Panc1 (cell line): ENCODE results near the gene TBC1D24. TPM values are rescaled to one million over a fixed set of nuclear protein-coding genes. Genes with fewer than 3 reads are reported as not detected.
A peak's percentile ranks its signal among the peaks of the same experiment; 100 is the strongest.

ENCODE experiments used
- ATAC-seq: fragments of 200-7000 bp; cut with Tn5 transposase; 2 replicates; pipeline ENCODE4 v1.9.1; 2020; ENCODE audit warnings: mild to moderate bottlenecking, moderate library complexity
- BruUV-seq: library from RNA; stranded (reverse); fragments of 400-500 nt; replicated peaks from 2 replicates; lab custom pipeline; 2021; lab: Mats Ljungman, UMichigan
- CTCF ChIA-PET: fragments of 300-600 bp; sonication (Branson Sonifier 250); formaldehyde crosslinking; loops from one replicate; lab custom pipeline; 2022; ENCODE audit warnings: antibody characterized with exemption; lab: Charles Lee
- POLR2A ChIA-PET: fragments of 300-600 bp; sonication (Branson Sonifier 250); formaldehyde crosslinking; loops from one replicate; lab custom pipeline; 2022; ENCODE audit warnings: antibody characterized with exemption; lab: Charles Lee
- DNase-seq: peaks from one replicate; pipeline ENCODE4 v3.0.0-alpha.2; 2010; ENCODE audit warnings: low read depth, low spot score
- H3K27ac ChIP-seq: 2 replicates; pipeline ENCODE4 v1.5.1; 2011; ENCODE audit warnings: mild to moderate bottlenecking, low read length, inconsistent platforms
- H3K27me3 ChIP-seq: fragments of 200-500 bp; sonication (Bioruptor generic); 2 replicates; pipeline ENCODE4 v1.6.0; 2014; ENCODE audit warnings: low read length, inconsistent platforms; ENCODE audit not compliant: control insufficient read depth, insufficient read depth
- H3K36me3 ChIP-seq: fragments of 200-500 bp; sonication (Bioruptor generic); 2 replicates; pipeline ENCODE4 v1.5.1; 2014; ENCODE audit warnings: inconsistent platforms, mild to moderate bottlenecking, low read length, moderate library complexity; ENCODE audit not compliant: control insufficient read depth, insufficient read depth
- H3K4me1 ChIP-seq: 2 replicates; pipeline ENCODE4 v1.5.1; 2011; ENCODE audit warnings: inconsistent platforms, mild to moderate bottlenecking, low read length, moderate library complexity; ENCODE audit not compliant: control insufficient read depth, insufficient read depth
- H3K4me3 ChIP-seq, 2 experiments: 2 replicates each; pipeline ENCODE4 v1.5.1; 2011 to 2012; ENCODE audit warnings: low read depth in 2 of 2, low read length in 2 of 2, mild to moderate bottlenecking in 2 of 2, inconsistent platforms in 1 of 2, moderate library complexity in 1 of 2
- H3K9me3 ChIP-seq: fragments of 200-500 bp; sonication (Bioruptor generic); 2 replicates; pipeline ENCODE4 v1.5.1; 2014; ENCODE audit warnings: low read depth, mild to moderate bottlenecking, inconsistent platforms, low read length, moderate library complexity; ENCODE audit not compliant: control insufficient read depth, insufficient read depth
- POLR2AphosphoS5 ChIP-seq: IDR thresholded peaks from 2 replicates; pipeline ENCODE4 v1.6.1; 2012; ENCODE audit warnings: mild to moderate bottlenecking, low read depth, low read length, moderate library complexity
- SIN3A ChIP-seq: IDR thresholded peaks from 2 replicates; pipeline ENCODE4 v1.6.1; 2012; ENCODE audit warnings: low read depth, mild to moderate bottlenecking, low read length, moderate library complexity, borderline replicate concordance; ENCODE audit not compliant: insufficient read depth
- TCF7L2 ChIP-seq: IDR thresholded peaks from 2 replicates; pipeline ENCODE4 v1.6.1; 2011; ENCODE audit warnings: mild to moderate bottlenecking, low read depth, low read length, inconsistent platforms
- in situ Hi-C: cut with HindIII; loops from 2 replicates; pipeline ENCODE4 v1.10.0; 2016; ENCODE audit warnings: low sequenced_read_pairs, low pct_unique_long_range_greater_than_20kb
- intact Hi-C: fragments of 100-400 bp; cut with micrococcal nuclease; formaldehyde crosslinking; loops from one replicate; pipeline ENCODE4 v1.10.0; 2022; ENCODE audit not compliant: unreplicated experiment
- total RNA-seq: library from RNA; stranded (reverse); gene quantifications from one replicate; pipeline ENCODE4 v1.2.1, GENCODE V29; 2021; ENCODE audit not compliant: unreplicated experiment
- TF ChIP-seq, protein P1 (sequence below): fragments of 450-650 bp; IDR thresholded peaks from 2 replicates; pipeline ENCODE4 v1.5.1; 2017; ENCODE audit warnings: mild to moderate bottlenecking
- TF ChIP-seq, protein P2 (sequence below), 2 experiments: IDR thresholded peaks; 2 replicates each; pipeline ENCODE4 v1.6.1; 2011 to 2012; ENCODE audit warnings: low read depth in 2 of 2, control low read depth in 1 of 2, low read length in 1 of 2, mild to moderate bottlenecking in 1 of 2, moderate library complexity in 1 of 2; ENCODE audit not compliant: insufficient read depth in 1 of 2

TBC1D24 gene
- total RNA-seq, 1 experiment from 2014 or later = 26.7 TPM

DNA sequence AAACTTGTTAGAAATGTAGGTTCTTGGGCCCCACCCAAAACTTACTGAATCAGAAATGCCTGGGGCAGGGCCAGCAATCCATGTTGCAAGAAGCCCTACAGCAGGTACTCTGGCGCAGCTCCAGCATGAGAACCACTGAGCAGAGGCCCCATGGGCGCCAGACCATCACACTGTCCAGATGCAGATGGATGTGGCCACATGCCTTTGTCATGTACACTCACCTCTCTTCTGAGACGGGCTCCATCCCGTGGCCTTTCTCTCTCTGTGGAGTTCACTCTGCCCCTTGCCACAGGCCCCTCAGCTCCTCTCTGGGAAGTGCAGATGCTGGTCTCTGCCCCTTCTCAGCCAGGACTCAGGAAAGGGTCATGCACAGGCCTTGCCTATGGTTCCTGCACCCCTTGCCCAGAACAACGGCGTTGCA lies 48.0 kb upstream of the TBC1D24 start:
- in situ Hi-C loops = no loop called here
- BruUV-seq = no TSS peak

DNA sequence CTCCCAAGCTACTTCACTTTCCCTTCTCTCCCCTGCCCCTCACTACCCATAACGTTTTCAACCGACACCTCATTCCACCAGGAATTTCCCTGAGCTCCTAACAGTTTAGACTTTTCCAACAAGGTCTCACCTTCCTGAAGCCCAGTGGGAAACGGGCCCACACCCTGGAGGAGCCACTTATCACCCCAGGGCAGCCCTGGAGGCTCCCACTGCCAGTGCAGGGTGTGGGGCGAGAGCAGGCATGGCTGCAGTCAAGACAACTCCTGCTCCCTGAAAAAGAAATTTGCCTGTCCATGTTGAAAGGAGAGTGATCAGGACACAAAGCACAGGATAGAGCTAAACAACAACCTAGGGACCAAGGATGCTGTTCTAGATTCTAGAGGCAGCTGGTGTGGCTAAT lies 47.4 kb upstream of the TBC1D24 start:
- DNase-seq = no peak
- no peak for ATAC-seq
- in situ Hi-C loops = no loop called here
- intact Hi-C loops = no loop called here
- Histone ChIP-seq H3K27me3 (no peaks in the 10 kb centered on the region), H3K9me3 (no peaks in the 10 kb centered on the region), H3K27ac (peak overlapping the region; percentile 91), H3K36me3 (peaks cover 15% of the 10 kb centered on the region), H3K4me1 (peaks cover 19% of the 10 kb centered on the region), H3K4me3 (no peak overlapping the region)
- ChIA-PET POLR2A (no interaction called here), CTCF (interaction anchor here (1.0 kb wide), 1 partner anchor 15 kb away, joined by 3 read pairs; no protein-coding TSS in a partner anchor)
- no TSS peak for BruUV-seq
- TF ChIP-seq, protein P1, sequence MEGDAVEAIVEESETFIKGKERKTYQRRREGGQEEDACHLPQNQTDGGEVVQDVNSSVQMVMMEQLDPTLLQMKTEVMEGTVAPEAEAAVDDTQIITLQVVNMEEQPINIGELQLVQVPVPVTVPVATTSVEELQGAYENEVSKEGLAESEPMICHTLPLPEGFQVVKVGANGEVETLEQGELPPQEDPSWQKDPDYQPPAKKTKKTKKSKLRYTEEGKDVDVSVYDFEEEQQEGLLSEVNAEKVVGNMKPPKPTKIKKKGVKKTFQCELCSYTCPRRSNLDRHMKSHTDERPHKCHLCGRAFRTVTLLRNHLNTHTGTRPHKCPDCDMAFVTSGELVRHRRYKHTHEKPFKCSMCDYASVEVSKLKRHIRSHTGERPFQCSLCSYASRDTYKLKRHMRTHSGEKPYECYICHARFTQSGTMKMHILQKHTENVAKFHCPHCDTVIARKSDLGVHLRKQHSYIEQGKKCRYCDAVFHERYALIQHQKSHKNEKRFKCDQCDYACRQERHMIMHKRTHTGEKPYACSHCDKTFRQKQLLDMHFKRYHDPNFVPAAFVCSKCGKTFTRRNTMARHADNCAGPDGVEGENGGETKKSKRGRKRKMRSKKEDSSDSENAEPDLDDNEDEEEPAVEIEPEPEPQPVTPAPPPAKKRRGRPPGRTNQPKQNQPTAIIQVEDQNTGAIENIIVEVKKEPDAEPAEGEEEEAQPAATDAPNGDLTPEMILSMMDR = no peak
- TF ChIP-seq SIN3A (no peak), POLR2AphosphoS5 (no peak), TCF7L2 (no peak)
- TF ChIP-seq, protein P2, sequence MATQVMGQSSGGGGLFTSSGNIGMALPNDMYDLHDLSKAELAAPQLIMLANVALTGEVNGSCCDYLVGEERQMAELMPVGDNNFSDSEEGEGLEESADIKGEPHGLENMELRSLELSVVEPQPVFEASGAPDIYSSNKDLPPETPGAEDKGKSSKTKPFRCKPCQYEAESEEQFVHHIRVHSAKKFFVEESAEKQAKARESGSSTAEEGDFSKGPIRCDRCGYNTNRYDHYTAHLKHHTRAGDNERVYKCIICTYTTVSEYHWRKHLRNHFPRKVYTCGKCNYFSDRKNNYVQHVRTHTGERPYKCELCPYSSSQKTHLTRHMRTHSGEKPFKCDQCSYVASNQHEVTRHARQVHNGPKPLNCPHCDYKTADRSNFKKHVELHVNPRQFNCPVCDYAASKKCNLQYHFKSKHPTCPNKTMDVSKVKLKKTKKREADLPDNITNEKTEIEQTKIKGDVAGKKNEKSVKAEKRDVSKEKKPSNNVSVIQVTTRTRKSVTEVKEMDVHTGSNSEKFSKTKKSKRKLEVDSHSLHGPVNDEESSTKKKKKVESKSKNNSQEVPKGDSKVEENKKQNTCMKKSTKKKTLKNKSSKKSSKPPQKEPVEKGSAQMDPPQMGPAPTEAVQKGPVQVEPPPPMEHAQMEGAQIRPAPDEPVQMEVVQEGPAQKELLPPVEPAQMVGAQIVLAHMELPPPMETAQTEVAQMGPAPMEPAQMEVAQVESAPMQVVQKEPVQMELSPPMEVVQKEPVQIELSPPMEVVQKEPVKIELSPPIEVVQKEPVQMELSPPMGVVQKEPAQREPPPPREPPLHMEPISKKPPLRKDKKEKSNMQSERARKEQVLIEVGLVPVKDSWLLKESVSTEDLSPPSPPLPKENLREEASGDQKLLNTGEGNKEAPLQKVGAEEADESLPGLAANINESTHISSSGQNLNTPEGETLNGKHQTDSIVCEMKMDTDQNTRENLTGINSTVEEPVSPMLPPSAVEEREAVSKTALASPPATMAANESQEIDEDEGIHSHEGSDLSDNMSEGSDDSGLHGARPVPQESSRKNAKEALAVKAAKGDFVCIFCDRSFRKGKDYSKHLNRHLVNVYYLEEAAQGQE (IDR thresholded peaks at IDR 0.05; ENCODE audit: insufficient read depth in 1 of 2, low read depth in 2 of 2, low read length in 1 of 2) = no peak

More for the DNA sequence above, 48.0 kb upstream of the TBC1D24 start:
- no peaks in the 10 kb centered on the region for H3K9me3 ChIP-seq
- H3K27me3 ChIP-seq = no peaks in the 10 kb centered on the region
- ChIA-PET POLR2A (no interaction called here), CTCF (interaction anchor here (0.6 kb wide), 1 partner anchor 25 kb away, joined by 3 read pairs; no protein-coding TSS in a partner anchor)
- no peak overlapping the region; the same call in 1 of the 2 replicates for H3K27ac ChIP-seq
- no peak for TF ChIP-seq TCF7L2
- TF ChIP-seq, protein P1 = no peak
- TF ChIP-seq POLR2AphosphoS5 = no peak
- TF ChIP-seq, protein P2 (IDR thresholded peaks at IDR 0.05; ENCODE audit: insufficient read depth in 1 of 2, low read depth in 2 of 2, low read length in 1 of 2) = no peak
- no peak for TF ChIP-seq SIN3A
- H3K4me1 ChIP-seq = peaks cover 19% of the 10 kb centered on the region
- ATAC-seq (no peak), DNase-seq (no peak)
- H3K36me3 ChIP-seq = peaks cover 11% of the 10 kb centered on the region
- intact Hi-C loops = no loop called here
- H3K4me3 ChIP-seq = no peak overlapping the region
